Fibroblast of lung (primary cell): ENCODE measurements around the gene SFTPB.

Source experiments
- CTCF ChIP-seq, 2 donors: IDR thresholded peaks in 1 of 2; conservative IDR thresholded peaks in 1 of 2; 1 replicate in 1 of 2; 2 replicates in 1 of 2; pipeline ENCODE4 v1.5.1; 2011 to 2012; ENCODE audit warnings: low read length in 2 of 2, control low read depth in 1 of 2, inconsistent platforms in 1 of 2, low read depth in 1 of 2, mild to moderate bottlenecking in 1 of 2
- EZH2 ChIP-seq: IDR thresholded peaks from 2 replicates; pipeline ENCODE4 v1.5.1; 2012; ENCODE audit warnings: low read length, control low read depth, mild to moderate bottlenecking; ENCODE audit errors: missing control alignments

GRCh38 chr2:85663594-85664565 lies 4.1 kb downstream of the SFTPB start:
- TF ChIP-seq EZH2, result no peak
- TF ChIP-seq CTCF (conservative IDR thresholded peaks at IDR 0.05 in 1 of 2, IDR thresholded peaks at IDR 0.05 in 1 of 2; ENCODE audit: low read depth in 1 of 2, low read length in 2 of 2), result no peak
